WTC11 (cell line): ENCODE measurements around the gene KCNE4. TPM values are rescaled to one million over a fixed set of nuclear protein-coding genes. Genes with fewer than 3 reads are reported as not detected.
A peak's percentile ranks its signal among the peaks of the same experiment; 100 is the strongest.

Experiments used
- ATAC-seq: fragments of 200-7000 bp; cut with Tn5 transposase; 2 replicates; pipeline ENCODE4 v1.10.0; 2021; ENCODE audit warnings: mild to moderate bottlenecking, moderate library complexity
- CTCF ChIA-PET: fragments of 300-600 bp; sonication (Branson Sonifier 250); formaldehyde crosslinking; loops from one replicate; lab custom pipeline; 2021; ENCODE audit warnings: antibody characterized with exemption; lab: Charles Lee
- POLR2A ChIA-PET: fragments of 350-600 bp; sonication (Branson Sonifier 250); formaldehyde crosslinking; loops from one replicate; lab custom pipeline; 2021; ENCODE audit warnings: antibody characterized with exemption; lab: Charles Lee
- DNase-seq: peaks from one replicate; pipeline ENCODE4 v3.0.0; 2021; ENCODE audit warnings: low spot score
- H3K27ac Mint-ChIP-seq: 2 replicates; pipeline ENCODE4 v1.8.0; 2021; ENCODE audit warnings: mixed read lengths
- H3K27me3 Mint-ChIP-seq: 2 replicates; pipeline ENCODE4 v1.8.0; 2021; ENCODE audit warnings: low read depth, mild to moderate bottlenecking, moderate library complexity, mixed read lengths
- H3K36me3 Mint-ChIP-seq: 2 replicates; pipeline ENCODE4 v1.8.0; 2021; ENCODE audit warnings: mixed read lengths
- H3K4me1 Mint-ChIP-seq: 2 replicates; pipeline ENCODE4 v1.8.0; 2022; ENCODE audit warnings: mixed read lengths
- H3K4me3 Mint-ChIP-seq: 2 replicates; pipeline ENCODE4 v1.8.0; 2021; ENCODE audit warnings: mild to moderate bottlenecking, moderate library complexity, mixed read lengths
- H3K9me3 Mint-ChIP-seq: 2 replicates; pipeline ENCODE4 v1.8.0; 2021; ENCODE audit warnings: mixed read lengths
- HMGA2 ChIP-seq: fragments of 250-450 bp; sonication (Bioruptor Pico); IDR thresholded peaks from 2 replicates; pipeline ENCODE4 v1.4.0; 2021; ENCODE audit warnings: mild to moderate bottlenecking, moderate library complexity
- HMGXB4 ChIP-seq: sonication (generic); formaldehyde crosslinking; IDR thresholded peaks from 2 replicates; pipeline ENCODE4 v1.8.1; 2023; ENCODE audit warnings: mild to moderate bottlenecking, moderate library complexity, missing genetic modification reagents
- MXD4 ChIP-seq: fragments of 250-450 bp; sonication (Bioruptor Pico); IDR thresholded peaks from 2 replicates; pipeline ENCODE4 v1.8.0; 2021; ENCODE audit warnings: mild to moderate bottlenecking, moderate library complexity, borderline replicate concordance
- NFYB ChIP-seq: sonication (generic); formaldehyde crosslinking; conservative IDR thresholded peaks from 2 replicates; pipeline ENCODE4 v1.8.0; 2022; ENCODE audit warnings: low read depth, missing genetic modification reagents
- PRRX2 ChIP-seq: fragments of 250-450 bp; sonication (Bioruptor Pico); IDR thresholded peaks from 2 replicates; pipeline ENCODE4 v1.8.0; 2021; ENCODE audit warnings: mild to moderate bottlenecking
- RORB ChIP-seq: fragments of 250-450 bp; sonication (Bioruptor Pico); IDR thresholded peaks from 2 replicates; pipeline ENCODE4 v1.9.0; 2021; ENCODE audit warnings: mild to moderate bottlenecking
- TEAD1 ChIP-seq: sonication (generic); formaldehyde crosslinking; IDR thresholded peaks from 2 replicates; pipeline ENCODE4 v1.8.0; 2022; ENCODE audit warnings: mild to moderate bottlenecking, missing genetic modification reagents
- USF1 ChIP-seq: sonication (generic); formaldehyde crosslinking; IDR thresholded peaks from 2 replicates; pipeline ENCODE4 v1.8.0; 2022; ENCODE audit warnings: mild to moderate bottlenecking, missing genetic modification reagents
- USF2 ChIP-seq: sonication (generic); formaldehyde crosslinking; IDR thresholded peaks from 2 replicates; pipeline ENCODE4 v1.8.1; 2023; ENCODE audit warnings: mild to moderate bottlenecking, missing genetic modification reagents, moderate library complexity
- ZNF138 ChIP-seq: sonication (generic); formaldehyde crosslinking; conservative IDR thresholded peaks from 2 replicates; pipeline ENCODE4 v1.8.1; 2022; ENCODE audit warnings: mild to moderate bottlenecking, moderate library complexity, missing genetic modification reagents
- ZNF219 ChIP-seq: sonication (generic); formaldehyde crosslinking; IDR thresholded peaks from 2 replicates; pipeline ENCODE4 v1.8.0; 2023; ENCODE audit warnings: missing genetic modification reagents, mild to moderate bottlenecking, borderline replicate concordance
- ZNF423 ChIP-seq: fragments of 250-450 bp; sonication (Bioruptor Pico); IDR thresholded peaks from 2 replicates; pipeline ENCODE4 v2.1.2; 2022; ENCODE audit warnings: mild to moderate bottlenecking, moderate library complexity
- total RNA-seq: library from RNA; stranded (reverse); gene quantifications from 3 replicates; pipeline ENCODE4 v1.2.3, GENCODE V29; 2021
- TF ChIP-seq, protein P1 (sequence below): sonication (generic); formaldehyde crosslinking; IDR thresholded peaks from 2 replicates; pipeline ENCODE4 v1.8.1; 2022; ENCODE audit warnings: low read depth, missing genetic modification reagents, borderline replicate concordance
- TF ChIP-seq, protein P2 (sequence below): sonication (generic); formaldehyde crosslinking; IDR thresholded peaks from 2 replicates; pipeline ENCODE4 v1.8.0; 2023; ENCODE audit warnings: missing genetic modification reagents, mild to moderate bottlenecking, borderline replicate concordance
- TF ChIP-seq, protein P3 (sequence below): sonication (generic); formaldehyde crosslinking; IDR thresholded peaks from 2 replicates; pipeline ENCODE4 v1.8.1; 2023; ENCODE audit warnings: mild to moderate bottlenecking, missing genetic modification reagents, moderate library complexity

The KCNE4 gene
- total RNA-seq, 1 experiment from 2014 or later: 0.04 TPM

DNA sequence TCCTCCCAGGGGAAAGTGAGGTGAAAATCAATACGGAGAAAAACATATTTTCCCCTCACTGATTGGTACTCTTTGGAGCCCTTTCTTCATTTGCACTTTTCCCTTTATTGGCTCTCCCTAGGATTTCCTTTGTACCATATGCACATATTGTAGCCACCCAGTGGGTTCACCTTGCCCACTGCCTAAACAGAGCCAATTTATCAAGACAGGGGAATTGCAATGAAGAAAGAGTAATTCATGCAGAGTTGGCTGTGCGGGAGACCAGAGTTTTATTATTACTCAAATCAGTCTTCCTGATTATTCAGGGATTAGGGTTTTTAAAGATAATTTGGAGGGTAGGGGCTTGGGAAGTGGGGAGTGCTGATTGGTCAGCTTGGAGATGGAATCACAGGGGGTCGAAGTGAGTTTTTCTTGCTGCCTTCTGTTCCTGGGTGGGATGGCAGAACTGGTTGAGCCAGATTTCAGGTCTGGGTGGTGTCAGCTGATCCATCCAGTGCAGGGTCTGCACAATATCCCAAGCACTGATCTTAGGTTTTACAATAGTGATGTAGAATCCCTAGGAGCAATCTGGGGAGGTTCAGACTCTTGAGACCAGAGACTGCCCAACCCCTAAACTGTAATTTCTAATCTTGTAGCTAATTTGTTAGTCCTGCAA lies 15.1 kb upstream of the KCNE4 start:
- peaks cover 13% of the 10 kb centered on the region for H3K27me3 Mint-ChIP-seq
- DNase-seq (peak; percentile 13), ATAC-seq (peak; percentile 74)
- CTCF ChIA-PET: no interaction called here
- peaks cover 39% of the 10 kb centered on the region for H3K9me3 Mint-ChIP-seq
- peak; percentile 77 for TF ChIP-seq ZNF423 (CRISPR knock-in tag)
- TF ChIP-seq TEAD1 (CRISPR knock-in tag): peak; percentile 33; the same call in 1 of the 2 replicates
- TF ChIP-seq USF1 (CRISPR knock-in tag): 0 out of 2 replicates have a peak, but pooled peaks have one; percentile 43
- no peak for TF ChIP-seq NFYB (CRISPR knock-in tag)
- TF ChIP-seq USF2: peak; percentile 70
- TF ChIP-seq ZNF138 (CRISPR knock-in tag): no peak
- TF ChIP-seq HMGXB4: no peak
- no peak for TF ChIP-seq ZNF219 (CRISPR knock-in tag)
- TF ChIP-seq, protein P1, sequence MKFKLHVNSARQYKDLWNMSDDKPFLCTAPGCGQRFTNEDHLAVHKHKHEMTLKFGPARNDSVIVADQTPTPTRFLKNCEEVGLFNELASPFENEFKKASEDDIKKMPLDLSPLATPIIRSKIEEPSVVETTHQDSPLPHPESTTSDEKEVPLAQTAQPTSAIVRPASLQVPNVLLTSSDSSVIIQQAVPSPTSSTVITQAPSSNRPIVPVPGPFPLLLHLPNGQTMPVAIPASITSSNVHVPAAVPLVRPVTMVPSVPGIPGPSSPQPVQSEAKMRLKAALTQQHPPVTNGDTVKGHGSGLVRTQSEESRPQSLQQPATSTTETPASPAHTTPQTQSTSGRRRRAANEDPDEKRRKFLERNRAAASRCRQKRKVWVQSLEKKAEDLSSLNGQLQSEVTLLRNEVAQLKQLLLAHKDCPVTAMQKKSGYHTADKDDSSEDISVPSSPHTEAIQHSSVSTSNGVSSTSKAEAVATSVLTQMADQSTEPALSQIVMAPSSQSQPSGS: no peak
- no peak for TF ChIP-seq PRRX2 (CRISPR knock-in tag)
- peaks cover 67% of the 10 kb centered on the region for H3K4me1 Mint-ChIP-seq
- peaks cover 34% of the 10 kb centered on the region for H3K36me3 Mint-ChIP-seq
- POLR2A ChIA-PET: no interaction called here
- peak overlapping the region; percentile 10 for H3K4me3 Mint-ChIP-seq
- H3K27ac Mint-ChIP-seq: peak overlapping the region; percentile 87

DNA sequence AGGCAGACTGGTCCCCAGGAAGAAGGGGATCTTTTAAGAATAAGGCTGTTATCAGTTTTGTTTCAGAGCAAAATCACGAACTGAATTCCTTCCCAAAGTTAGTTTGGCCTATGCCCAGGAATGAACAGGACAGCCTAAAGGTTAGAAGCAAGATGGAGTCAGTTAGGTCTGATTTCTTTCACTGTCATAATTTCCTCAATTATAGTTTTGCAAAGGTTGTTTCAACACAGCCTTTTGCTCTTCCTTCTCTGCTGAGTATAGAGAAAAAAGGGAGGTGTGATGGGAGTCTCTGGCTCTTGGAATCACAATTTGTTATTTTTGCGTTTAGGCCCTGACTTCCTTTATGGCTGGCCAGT lies 14.6 kb upstream of the KCNE4 start:
- Mint-ChIP-seq H3K27me3 (peaks cover 8% of the 10 kb centered on the region), H3K4me1 (peaks cover 71% of the 10 kb centered on the region), H3K4me3 (no peak overlapping the region; the same call in 1 of the 2 replicates), H3K36me3 (peaks cover 28% of the 10 kb centered on the region), H3K9me3 (peaks cover 34% of the 10 kb centered on the region), H3K27ac (peak overlapping the region; percentile 87; the same call in 1 of the 2 replicates)
- TF ChIP-seq ZNF423 (CRISPR knock-in tag) (peak; percentile 5; the same call in 1 of the 2 replicates), RORB (CRISPR knock-in tag) (no peak), MXD4 (CRISPR knock-in tag) (peak; percentile 47; the same call in 1 of the 2 replicates)
- ATAC-seq (no peak), DNase-seq (no peak)
- ChIA-PET POLR2A (no interaction called here), CTCF (no interaction called here)

GRCh38 chr2:223039618-223040017 lies 12.4 kb upstream of the KCNE4 start:
- ATAC-seq (no peak), DNase-seq (no peak)
- peaks cover 12% of the 10 kb centered on the region for H3K36me3 Mint-ChIP-seq
- peaks cover 16% of the 10 kb centered on the region for H3K9me3 Mint-ChIP-seq
- ChIA-PET POLR2A (no interaction called here), CTCF (interaction anchor here (0.6 to 1.0 kb wide), 2 partner anchors 88 to 208 kb away, joined by 3 read pairs; no protein-coding TSS in a partner anchor)
- peaks cover 79% of the 10 kb centered on the region for H3K4me1 Mint-ChIP-seq
- no peak overlapping the region for H3K4me3 Mint-ChIP-seq
- peaks cover 5% of the 10 kb centered on the region; the same call in 1 of the 2 replicates for H3K27me3 Mint-ChIP-seq
- H3K27ac Mint-ChIP-seq: no peak overlapping the region
- TF ChIP-seq ZNF138 (CRISPR knock-in tag) (no peak), HMGA2 (CRISPR knock-in tag) (no peak), ZNF423 (CRISPR knock-in tag) (no peak)
- TF ChIP-seq, protein P2, sequence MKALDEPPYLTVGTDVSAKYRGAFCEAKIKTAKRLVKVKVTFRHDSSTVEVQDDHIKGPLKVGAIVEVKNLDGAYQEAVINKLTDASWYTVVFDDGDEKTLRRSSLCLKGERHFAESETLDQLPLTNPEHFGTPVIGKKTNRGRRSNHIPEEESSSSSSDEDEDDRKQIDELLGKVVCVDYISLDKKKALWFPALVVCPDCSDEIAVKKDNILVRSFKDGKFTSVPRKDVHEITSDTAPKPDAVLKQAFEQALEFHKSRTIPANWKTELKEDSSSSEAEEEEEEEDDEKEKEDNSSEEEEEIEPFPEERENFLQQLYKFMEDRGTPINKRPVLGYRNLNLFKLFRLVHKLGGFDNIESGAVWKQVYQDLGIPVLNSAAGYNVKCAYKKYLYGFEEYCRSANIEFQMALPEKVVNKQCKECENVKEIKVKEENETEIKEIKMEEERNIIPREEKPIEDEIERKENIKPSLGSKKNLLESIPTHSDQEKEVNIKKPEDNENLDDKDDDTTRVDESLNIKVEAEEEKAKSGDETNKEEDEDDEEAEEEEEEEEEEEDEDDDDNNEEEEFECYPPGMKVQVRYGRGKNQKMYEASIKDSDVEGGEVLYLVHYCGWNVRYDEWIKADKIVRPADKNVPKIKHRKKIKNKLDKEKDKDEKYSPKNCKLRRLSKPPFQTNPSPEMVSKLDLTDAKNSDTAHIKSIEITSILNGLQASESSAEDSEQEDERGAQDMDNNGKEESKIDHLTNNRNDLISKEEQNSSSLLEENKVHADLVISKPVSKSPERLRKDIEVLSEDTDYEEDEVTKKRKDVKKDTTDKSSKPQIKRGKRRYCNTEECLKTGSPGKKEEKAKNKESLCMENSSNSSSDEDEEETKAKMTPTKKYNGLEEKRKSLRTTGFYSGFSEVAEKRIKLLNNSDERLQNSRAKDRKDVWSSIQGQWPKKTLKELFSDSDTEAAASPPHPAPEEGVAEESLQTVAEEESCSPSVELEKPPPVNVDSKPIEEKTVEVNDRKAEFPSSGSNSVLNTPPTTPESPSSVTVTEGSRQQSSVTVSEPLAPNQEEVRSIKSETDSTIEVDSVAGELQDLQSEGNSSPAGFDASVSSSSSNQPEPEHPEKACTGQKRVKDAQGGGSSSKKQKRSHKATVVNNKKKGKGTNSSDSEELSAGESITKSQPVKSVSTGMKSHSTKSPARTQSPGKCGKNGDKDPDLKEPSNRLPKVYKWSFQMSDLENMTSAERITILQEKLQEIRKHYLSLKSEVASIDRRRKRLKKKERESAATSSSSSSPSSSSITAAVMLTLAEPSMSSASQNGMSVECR (CRISPR knock-in tag): no peak
- TF ChIP-seq, protein P3, sequence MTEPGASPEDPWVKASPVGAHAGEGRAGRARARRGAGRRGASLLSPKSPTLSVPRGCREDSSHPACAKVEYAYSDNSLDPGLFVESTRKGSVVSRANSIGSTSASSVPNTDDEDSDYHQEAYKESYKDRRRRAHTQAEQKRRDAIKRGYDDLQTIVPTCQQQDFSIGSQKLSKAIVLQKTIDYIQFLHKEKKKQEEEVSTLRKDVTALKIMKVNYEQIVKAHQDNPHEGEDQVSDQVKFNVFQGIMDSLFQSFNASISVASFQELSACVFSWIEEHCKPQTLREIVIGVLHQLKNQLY: no peak
